SK-N-SH (cell line): Measurements from ENCODE around the gene MBP. TPM values are rescaled to one million over a fixed set of nuclear protein-coding genes. Genes with fewer than 3 reads are reported as not detected.

Experiments used
- CTCF ChIA-PET: fragments of 300-600, 350-600 bp; formaldehyde crosslinking; extraction: SDS; loops from one replicate; lab custom pipeline; 2021; lab: Yijun Ruan, JAX
- POLR2A ChIA-PET: fragments of 350-600 bp; sonication (Branson Sonifier 250); formaldehyde crosslinking; extraction: SDS; loops from one replicate; lab custom pipeline; 2020; ENCODE audit warnings: antibody characterized with exemption, inconsistent platforms; lab: Yijun Ruan, JAX
- DNase-seq: peaks from one replicate; pipeline ENCODE4 v3.0.0; 2012
- H2AFZ ChIP-seq: fragments of 200-600 bp; sonication (generic); 2 replicates; pipeline ENCODE4 v1.8.1; 2016; ENCODE audit warnings: antibody characterized with exemption, mild to moderate bottlenecking, low read depth
- H3F3A ChIP-seq: fragments of 200-600 bp; sonication (generic); replicated peaks from 2 replicates; pipeline ENCODE3; 2016; ENCODE audit warnings: antibody characterized with exemption, mild to moderate bottlenecking; ENCODE audit not compliant: insufficient read depth
- H3K27ac ChIP-seq, 2 experiments: fragments of 200-500 bp in 1 of 2; fragments of 200-600 bp in 1 of 2; sonication (Bioruptor generic) in 1 of 2; sonication (generic), shearing (Covaris generic) in 1 of 2; 2 replicates each; pipeline versions ENCODE4 v1.5.1 to v1.6.1; 2014 to 2016; ENCODE audit warnings: low read depth in 2 of 2, inconsistent platforms in 1 of 2, low read length in 1 of 2, mild to moderate bottlenecking in 1 of 2, mixed read lengths in 1 of 2
- H3K27me3 ChIP-seq: fragments of 200-600 bp; sonication (generic), shearing (Covaris generic); 2 replicates; pipeline ENCODE4 v1.6.1; 2016; ENCODE audit warnings: mixed run types; ENCODE audit not compliant: insufficient read depth
- H3K36me3 ChIP-seq, 2 experiments: fragments of 200-500 bp in 1 of 2; fragments of 200-600 bp in 1 of 2; sonication (Bioruptor generic) in 1 of 2; sonication (generic) in 1 of 2; replicated peaks in 1 of 2; 2 replicates each; pipeline versions ENCODE3 to v1.5.1; 2014 to 2016; ENCODE audit warnings: low read length in 1 of 2, mild to moderate bottlenecking in 1 of 2; ENCODE audit not compliant: insufficient read depth in 2 of 2, control insufficient read depth in 1 of 2
- H3K4me1 ChIP-seq, 2 experiments: fragments of 200-500 bp in 1 of 2; fragments of 200-600 bp in 1 of 2; sonication (Bioruptor generic) in 1 of 2; sonication (generic), shearing (Covaris generic) in 1 of 2; 2 replicates each; pipeline versions ENCODE4 v1.5.1 to v1.6.1; 2014 to 2016; ENCODE audit warnings: low read depth in 1 of 2, low read length in 1 of 2, mixed run types in 1 of 2; ENCODE audit not compliant: insufficient read depth in 2 of 2, control insufficient read depth in 1 of 2
- H3K4me2 ChIP-seq: fragments of 200-600 bp; sonication (generic), shearing (Covaris generic); 2 replicates; pipeline ENCODE4 v1.6.1; 2017; ENCODE audit warnings: mixed run types
- H3K4me3 ChIP-seq, 2 experiments: fragments of 200-500 bp in 1 of 2; fragments of 200-600 bp in 1 of 2; sonication (Bioruptor generic) in 1 of 2; sonication (generic), shearing (Covaris generic) in 1 of 2; 2 replicates each; pipeline versions ENCODE4 v1.5.1 to v1.8.1; 2014 to 2016; ENCODE audit warnings: low read depth in 2 of 2, inconsistent platforms in 1 of 2, low read length in 1 of 2, mild to moderate bottlenecking in 1 of 2, mixed read lengths in 1 of 2, moderate library complexity in 1 of 2
- H3K79me2 ChIP-seq: fragments of 200-600 bp; sonication (generic); 2 replicates; pipeline ENCODE4 v1.8.1; 2017; ENCODE audit warnings: mild to moderate bottlenecking; ENCODE audit not compliant: insufficient read depth
- H3K9ac ChIP-seq: fragments of 200-600 bp; sonication (generic); 2 replicates; pipeline ENCODE4 v1.6.1; 2017; ENCODE audit warnings: mixed run types
- H3K9me2 ChIP-seq: fragments of 200-600 bp; sonication (generic); 2 replicates; pipeline ENCODE4 v1.6.1; 2017; ENCODE audit warnings: mixed run types
- H3K9me3 ChIP-seq: fragments of 200-600 bp; sonication (generic); 2 replicates; pipeline ENCODE4 v1.6.1; 2017; ENCODE audit warnings: mixed run types, mild to moderate bottlenecking, moderate library complexity
- H4K20me1 ChIP-seq: fragments of 200-600 bp; sonication (generic); 2 replicates; pipeline ENCODE4 v1.6.1; 2017; ENCODE audit warnings: mild to moderate bottlenecking, mixed run types; ENCODE audit not compliant: insufficient read depth
- CHD2 ChIP-seq: fragments of 150-350 bp; IDR thresholded peaks from 2 replicates; pipeline ENCODE4 v1.6.1; 2018; ENCODE audit warnings: low read length; ENCODE audit not compliant: partially characterized antibody
- EP300 ChIP-seq, 2 experiments: IDR thresholded peaks; 2 replicates each; pipeline versions ENCODE4 v1.4.0 to v1.6.1; 2012; ENCODE audit warnings: borderline replicate concordance in 1 of 2, low read depth in 1 of 2, low read length in 1 of 2
- EZH2phosphoT487 ChIP-seq: fragments of 200-600 bp; sonication (generic); IDR thresholded peaks from 2 replicates; pipeline ENCODE4 v1.6.1; 2017; ENCODE audit warnings: low read depth, mixed run types, mild to moderate bottlenecking, antibody characterized with exemption, moderate library complexity, borderline replicate concordance
- GATA2 ChIP-seq: sonication (generic); formaldehyde crosslinking; IDR thresholded peaks from 2 replicates; pipeline ENCODE4 v1.5.0; 2020; ENCODE audit warnings: mild to moderate bottlenecking, missing genetic modification reagents
- NFIC ChIP-seq: IDR thresholded peaks from 2 replicates; pipeline ENCODE4 v1.4.0; 2012; ENCODE audit warnings: borderline replicate concordance
- NRF1 ChIP-seq: IDR thresholded peaks from 2 replicates; pipeline ENCODE4 v1.6.1; 2012; ENCODE audit warnings: low read depth, mild to moderate bottlenecking, low read length
- RCOR1 ChIP-seq: fragments of 150-350 bp; IDR thresholded peaks from 2 replicates; pipeline ENCODE4 v1.6.1; 2017; ENCODE audit warnings: antibody characterized with exemption, low read length
- RXRA ChIP-seq: IDR thresholded peaks from 2 replicates; pipeline ENCODE4 v1.4.0; 2012; ENCODE audit warnings: low read depth, mild to moderate bottlenecking, borderline replicate concordance
- TAF1 ChIP-seq: IDR thresholded peaks from 2 replicates; pipeline ENCODE4 v1.6.1; 2012; ENCODE audit warnings: low read depth, mild to moderate bottlenecking, low read length, moderate library complexity, borderline replicate concordance
- TEAD4 ChIP-seq: IDR thresholded peaks from 2 replicates; pipeline ENCODE4 v1.4.0; 2012; ENCODE audit warnings: mild to moderate bottlenecking, borderline replicate concordance; ENCODE audit not compliant: insufficient read depth
- USF1 ChIP-seq: IDR thresholded peaks from 2 replicates; pipeline ENCODE4 v1.4.0; 2012; ENCODE audit warnings: low read depth, borderline replicate concordance
- YY1 ChIP-seq: IDR thresholded peaks from 2 replicates; pipeline ENCODE4 v1.4.0; 2012; ENCODE audit warnings: low read depth, mild to moderate bottlenecking
- ZBTB33 ChIP-seq: IDR thresholded peaks from 2 replicates; pipeline ENCODE4 v1.4.0; 2012; ENCODE audit warnings: low read depth, borderline replicate concordance
- WGBS: methylation state at CpG from one replicate; pipeline ENCODE4 v1.1.6; 2017; ENCODE audit warnings: low lambda C conversion rate; 5-methylcytosine and 5-hydroxymethylcytosine counted together
- polyA plus RNA-seq, 3 experiments: library from polyadenylated mRNA; depleted of rRNA; stranded (reverse); fragments of >200 nt; gene quantifications; 2 replicates each; pipeline ENCODE4 v1.2.3, GENCODE V29; 2012
- TF ChIP-seq, protein P1 (sequence below): fragments of 200-600 bp; sonication (generic); IDR thresholded peaks from 2 replicates; pipeline ENCODE4 v1.6.1; 2017; ENCODE audit warnings: antibody characterized with exemption, mild to moderate bottlenecking, moderate library complexity

Gene MBP
- polyA plus RNA-seq, 1 of the 3 experiments (the other 2 are of a cell fraction): 1.6 TPM

- no peak overlapping the region for H3K9ac ChIP-seq
- POLR2A ChIA-PET: no interaction called here
- H3K4me3 ChIP-seq: no peak overlapping the region
- no peaks in the 10 kb centered on the region for H3K36me3 ChIP-seq
- H3K9me2 ChIP-seq: no peaks in the 10 kb centered on the region
- no peaks in the 10 kb centered on the region for H3K79me2 ChIP-seq
- CTCF ChIA-PET: interaction anchor here (1.7 kb wide), 1 partner anchor 271 kb away, joined by 4 read pairs; no protein-coding TSS in a partner anchor
- 93% methylated on average over 7 of the region's 7 CpGs for WGBS
- H3K4me1 ChIP-seq: peaks cover 3 to 16% of the 10 kb centered on the region in 2 experiments
- no peak overlapping the region for H3K27ac ChIP-seq
- TF ChIP-seq NRF1 (no peak), RCOR1 (no peak), NFIC (no peak), EP300 (IDR thresholded peaks at IDR 0.05; ENCODE audit: borderline replicate concordance in 1 of 2, low read depth in 1 of 2, low read length in 1 of 2) (no peak), YY1 (no peak), CHD2 (no peak), RXRA (no peak), USF1 (no peak), ZBTB33 (no peak), TAF1 (no peak), TEAD4 (no peak), EZH2phosphoT487 (no peak), GATA2 (no peak)
- TF ChIP-seq, protein P1, sequence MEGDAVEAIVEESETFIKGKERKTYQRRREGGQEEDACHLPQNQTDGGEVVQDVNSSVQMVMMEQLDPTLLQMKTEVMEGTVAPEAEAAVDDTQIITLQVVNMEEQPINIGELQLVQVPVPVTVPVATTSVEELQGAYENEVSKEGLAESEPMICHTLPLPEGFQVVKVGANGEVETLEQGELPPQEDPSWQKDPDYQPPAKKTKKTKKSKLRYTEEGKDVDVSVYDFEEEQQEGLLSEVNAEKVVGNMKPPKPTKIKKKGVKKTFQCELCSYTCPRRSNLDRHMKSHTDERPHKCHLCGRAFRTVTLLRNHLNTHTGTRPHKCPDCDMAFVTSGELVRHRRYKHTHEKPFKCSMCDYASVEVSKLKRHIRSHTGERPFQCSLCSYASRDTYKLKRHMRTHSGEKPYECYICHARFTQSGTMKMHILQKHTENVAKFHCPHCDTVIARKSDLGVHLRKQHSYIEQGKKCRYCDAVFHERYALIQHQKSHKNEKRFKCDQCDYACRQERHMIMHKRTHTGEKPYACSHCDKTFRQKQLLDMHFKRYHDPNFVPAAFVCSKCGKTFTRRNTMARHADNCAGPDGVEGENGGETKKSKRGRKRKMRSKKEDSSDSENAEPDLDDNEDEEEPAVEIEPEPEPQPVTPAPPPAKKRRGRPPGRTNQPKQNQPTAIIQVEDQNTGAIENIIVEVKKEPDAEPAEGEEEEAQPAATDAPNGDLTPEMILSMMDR: no peak
- H4K20me1 ChIP-seq: no peaks in the 10 kb centered on the region
- H3K27me3 ChIP-seq: no peaks in the 10 kb centered on the region
- H3F3A ChIP-seq: peaks cover 10% of the 10 kb centered on the region
- DNase-seq: no peak
- H3K4me2 ChIP-seq: no peak overlapping the region
- no peaks in the 10 kb centered on the region for H3K9me3 ChIP-seq
- H2AFZ ChIP-seq: no peak overlapping the region
Observed at GRCh38 chr18:77074431-77074830, 58.2 kb downstream of the MBP start.
